Prostate gland (tissue), 2 donors: ENCODE measurements around the gene CRELD1. TPM values are rescaled to one million over a fixed set of nuclear protein-coding genes. Genes with fewer than 3 reads are reported as not detected.
A peak's percentile ranks its signal among the peaks of the same experiment; 100 is the strongest.

ENCODE experiments used
- DNase-seq: peaks from one replicate; pipeline ENCODE4 v3.0.0-alpha.2; 2019; ENCODE audit warnings: low spot score
- H3K27ac ChIP-seq, 2 donors: fragments of 200-600 bp; sonication (generic); 2 replicates each; pipeline ENCODE4 v1.5.1; 2017 to 2019
- H3K27me3 ChIP-seq: fragments of 200-600 bp; sonication (generic); replicated peaks from 2 replicates; pipeline ENCODE4 v1.5.1; 2019; ENCODE audit not compliant: insufficient read depth
- H3K36me3 ChIP-seq, 2 donors: fragments of 200-600 bp; sonication (generic); 1 replicate in 1 of 2; 2 replicates in 1 of 2; pipeline versions ENCODE4 v1.5.1 to v1.8.1; 2017 to 2019
- H3K4me1 ChIP-seq: fragments of 200-600 bp; sonication (generic); replicated peaks from 2 replicates; pipeline ENCODE4 v1.5.1; 2019
- H3K4me3 ChIP-seq, 2 donors: fragments of 200-600 bp; sonication (generic); 2 replicates each; pipeline ENCODE4 v1.5.1; 2017 to 2019
- H3K9me3 ChIP-seq: fragments of 200-600 bp; sonication (generic); 2 replicates; pipeline ENCODE4 v1.5.1; 2017
- CTCF ChIP-seq, 4 experiments: fragments of 200-600 bp in 2 of 4; fragments of 450-650 bp in 2 of 4; sonication (generic) in 2 of 4; IDR thresholded peaks; 1 replicate in 3 of 4; 2 replicates in 1 of 4; pipeline ENCODE4 v1.5.1; 2016 to 2019; ENCODE audit warnings: antibody characterized with exemption in 4 of 4, mild to moderate bottlenecking in 2 of 4, moderate library complexity in 2 of 4
- POLR2A ChIP-seq: fragments of 450-650 bp; IDR thresholded peaks from one replicate; pipeline ENCODE4 v1.6.1; 2016; ENCODE audit warnings: antibody characterized with exemption, mild to moderate bottlenecking
- POLR2AphosphoS5 ChIP-seq: sonication (generic); formaldehyde crosslinking; IDR thresholded peaks from one replicate; pipeline ENCODE4 v1.6.1; 2017; ENCODE audit warnings: antibody characterized with exemption
- WGBS: methylation state at CpG from one replicate; pipeline ENCODE4 v1.1.5; 2018; 5-methylcytosine and 5-hydroxymethylcytosine counted together
- intact Hi-C: fragments of 100-400 bp; cut with DNase I; formaldehyde crosslinking; loops from one replicate; pipeline ENCODE4 v1.14.2; 2022
- total RNA-seq, 2 donors: library from RNA; depleted of rRNA; stranded (reverse); fragments of >200 nt; gene quantifications; one replicate each; pipeline ENCODE4 v1.1.0, GENCODE V29; 2016

CRELD1 gene, protein sequence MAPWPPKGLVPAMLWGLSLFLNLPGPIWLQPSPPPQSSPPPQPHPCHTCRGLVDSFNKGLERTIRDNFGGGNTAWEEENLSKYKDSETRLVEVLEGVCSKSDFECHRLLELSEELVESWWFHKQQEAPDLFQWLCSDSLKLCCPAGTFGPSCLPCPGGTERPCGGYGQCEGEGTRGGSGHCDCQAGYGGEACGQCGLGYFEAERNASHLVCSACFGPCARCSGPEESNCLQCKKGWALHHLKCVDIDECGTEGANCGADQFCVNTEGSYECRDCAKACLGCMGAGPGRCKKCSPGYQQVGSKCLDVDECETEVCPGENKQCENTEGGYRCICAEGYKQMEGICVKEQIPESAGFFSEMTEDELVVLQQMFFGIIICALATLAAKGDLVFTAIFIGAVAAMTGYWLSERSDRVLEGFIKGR
- 10 to 100 TPM; 46.9 to 64.9 TPM for total RNA-seq

DNA sequence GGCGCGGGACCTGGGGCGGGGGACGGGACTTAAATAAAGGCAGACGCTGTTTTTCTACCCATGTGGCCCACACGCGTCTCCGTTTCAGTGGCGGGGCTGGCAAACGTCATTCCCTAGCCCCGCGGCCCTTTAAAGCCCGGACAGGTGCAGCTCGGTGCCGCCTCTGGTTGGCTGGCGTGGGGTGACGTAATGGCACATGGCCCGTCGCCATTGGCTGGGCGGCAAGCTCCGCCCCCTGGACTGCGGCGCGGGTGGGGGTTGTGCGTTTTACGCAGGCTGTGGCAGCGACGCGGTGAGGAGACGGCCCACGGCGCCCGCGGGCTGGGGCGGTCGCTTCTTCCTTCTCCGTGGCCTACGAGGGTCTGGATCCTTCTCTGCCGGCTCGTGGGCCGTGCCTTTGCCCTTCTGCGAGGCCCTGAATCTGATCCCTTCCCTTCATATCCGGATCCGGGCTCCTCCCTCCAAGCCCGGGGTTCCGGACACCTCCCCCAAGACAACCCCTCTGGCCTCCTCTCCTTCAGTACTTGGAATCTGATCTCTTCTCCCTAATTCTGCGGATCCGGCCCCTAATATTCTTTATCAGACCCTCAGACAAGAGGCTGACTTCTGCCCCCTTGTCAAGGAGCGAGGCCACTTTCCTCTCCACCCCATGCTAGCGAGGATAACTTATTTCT lies at the start of gene CRELD1:
CRELD1 (plus strand) TSS at position 274 of the 674 bp plus-strand sequence. CDS start 605 bp downstream, outside the sequence.
- peak; percentile 85 for TF ChIP-seq POLR2A
- TF ChIP-seq POLR2AphosphoS5, result peak; percentile 94
- no peak for TF ChIP-seq CTCF (IDR thresholded peaks at IDR 0.05)
- H3K27ac ChIP-seq, result peak within 1 kb of the TSS; percentile 91 to 93
- H3K9me3 ChIP-seq, result no peaks in the 10 kb centered on the region
- H3K4me3 ChIP-seq, result peak within 1 kb of the TSS; percentile 56 to 62
- peaks cover 7% of the 10 kb centered on the region for H3K4me1 ChIP-seq
- no peaks in the 10 kb centered on the region for H3K27me3 ChIP-seq
- peaks cover 0 to 4% of the 10 kb centered on the region in 2 donors for H3K36me3 ChIP-seq
- peak; percentile 93 for DNase-seq
- under 1% methylated on average over 48 of the region's 50 CpGs for WGBS
- intact Hi-C loops, result loop anchor here (5.0 kb wide), 1 partner anchor 91 kb away; the partner anchor contains the start of gene RPUSD3

DNA sequence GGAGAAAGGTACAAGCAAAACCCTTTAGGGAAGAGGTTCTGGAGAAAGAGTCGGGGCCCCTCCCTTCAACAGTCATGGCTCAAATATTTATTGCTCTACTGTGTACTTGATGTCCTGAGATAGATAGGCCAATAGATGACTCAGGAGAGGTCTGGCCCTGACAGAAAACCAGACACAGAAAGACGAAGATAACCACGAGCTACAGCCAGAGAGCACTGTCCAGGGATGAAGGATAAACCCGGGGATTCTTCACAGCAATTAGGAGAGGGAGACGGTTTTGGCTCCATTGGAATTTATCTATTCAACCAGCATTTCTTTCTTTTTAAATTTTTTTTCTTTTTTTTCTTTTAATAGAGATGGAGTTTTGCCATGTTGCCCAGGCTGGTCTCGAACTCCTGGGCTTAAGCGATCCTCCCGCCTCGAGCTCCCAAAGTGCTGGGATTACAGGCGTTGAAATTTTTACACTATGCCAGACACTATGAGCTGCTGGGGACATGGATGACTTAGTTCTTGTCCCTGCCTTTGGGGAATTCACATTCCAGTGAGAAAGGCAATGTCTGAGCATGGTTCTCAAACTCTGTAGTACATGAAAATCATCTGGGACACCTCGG lies 49.0 kb upstream of the CRELD1 start:
- no peaks in the 10 kb centered on the region for H3K36me3 ChIP-seq
- intact Hi-C loops, result loop anchor here (1.0 kb wide), 1 partner anchor 20 kb away; no protein-coding TSS in a partner anchor
- peak overlapping the region; percentile 7 to 50 for H3K27ac ChIP-seq
- H3K4me3 ChIP-seq, result no peak overlapping the region
- TF ChIP-seq POLR2A (no peak), POLR2AphosphoS5 (peak; percentile 84)
- WGBS, result 49% methylated on average over 11 of the region's 11 CpGs
- no peaks in the 10 kb centered on the region for H3K4me1 ChIP-seq
- DNase-seq, result peak; percentile 57
- H3K9me3 ChIP-seq, result no peaks in the 10 kb centered on the region
- H3K27me3 ChIP-seq, result no peaks in the 10 kb centered on the region

DNA sequence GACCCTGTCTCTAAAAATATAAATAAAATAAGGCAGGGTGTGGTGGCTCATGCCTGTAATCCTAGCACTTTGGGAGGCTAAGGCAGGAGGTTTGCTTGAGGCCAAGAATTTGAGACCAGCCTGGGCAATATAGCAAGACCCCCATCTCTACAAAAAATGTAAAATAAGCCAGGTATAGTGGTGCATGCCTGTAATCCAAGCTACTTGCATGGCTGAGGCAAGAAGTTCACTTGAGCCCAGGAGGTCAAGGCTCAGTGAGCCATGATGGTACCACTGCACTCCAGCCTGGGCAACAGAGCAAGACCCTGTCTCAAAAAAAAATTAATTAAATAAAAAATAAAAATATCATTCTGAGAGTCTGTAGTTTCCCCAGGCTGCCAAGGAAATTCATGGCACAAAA lies 47.3 kb upstream of the CRELD1 start:
- no peaks in the 10 kb centered on the region for H3K9me3 ChIP-seq
- no peaks in the 10 kb centered on the region for H3K36me3 ChIP-seq
- no peaks in the 10 kb centered on the region for H3K27me3 ChIP-seq
- intact Hi-C loops, result no loop called here
- DNase-seq, result no peak
- H3K27ac ChIP-seq, result no peak overlapping the region
- H3K4me1 ChIP-seq, result no peaks in the 10 kb centered on the region
- no peak overlapping the region for H3K4me3 ChIP-seq
- TF ChIP-seq POLR2A (no peak), CTCF (IDR thresholded peaks at IDR 0.05) (no peak), POLR2AphosphoS5 (no peak)

- H3K4me3 ChIP-seq, result no peak overlapping the region
- no peaks in the 10 kb centered on the region for H3K36me3 ChIP-seq
- no peaks in the 10 kb centered on the region for H3K9me3 ChIP-seq
- intact Hi-C loops, result no loop called here
- 90% methylated on average over 5 of the region's 5 CpGs for WGBS
- no peak for DNase-seq
- no peaks in the 10 kb centered on the region for H3K27me3 ChIP-seq
- no peaks in the 10 kb centered on the region for H3K4me1 ChIP-seq
- H3K27ac ChIP-seq, result no peak overlapping the region
- TF ChIP-seq POLR2A (no peak), CTCF (IDR thresholded peaks at IDR 0.05) (no peak), POLR2AphosphoS5 (no peak)
Observed at GRCh38 chr3:9887480-9887879, 46.2 kb upstream of the CRELD1 start.

DNA sequence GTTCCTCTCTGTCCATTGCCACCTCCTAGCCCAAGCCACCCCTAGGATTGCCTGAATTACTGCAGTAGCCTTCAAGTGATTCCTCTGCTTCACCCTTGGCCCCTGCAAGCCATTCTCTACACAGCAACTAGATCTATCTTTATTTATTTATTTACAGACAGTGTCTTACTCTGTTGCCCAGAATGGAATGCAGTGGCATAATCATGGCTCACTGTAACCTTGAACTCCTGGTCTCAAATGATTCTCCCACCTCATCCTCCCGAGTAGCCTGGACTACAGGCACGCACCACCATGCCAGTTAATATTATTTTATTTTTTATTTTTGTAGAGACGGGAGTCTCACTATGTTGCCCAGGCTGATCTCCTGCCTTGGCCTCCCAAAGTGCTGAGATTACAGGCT lies 45.1 kb upstream of the CRELD1 start:
- Histone ChIP-seq H3K9me3 (no peaks in the 10 kb centered on the region), H3K4me3 (no peak overlapping the region), H3K27ac (no peak overlapping the region), H3K27me3 (no peaks in the 10 kb centered on the region), H3K4me1 (no peaks in the 10 kb centered on the region), H3K36me3 (peaks cover 0 to 5% of the 10 kb centered on the region in 2 donors)
- intact Hi-C loops, result no loop called here
- TF ChIP-seq CTCF (IDR thresholded peaks at IDR 0.05), result no peak
- no peak for TF ChIP-seq POLR2A
- no peak for TF ChIP-seq POLR2AphosphoS5
- 92% methylated on average over 3 of the region's 3 CpGs for WGBS
- no peak for DNase-seq
